Peyer's patch (tissue), 4 donors: ENCODE data around the gene TMEM126B.

Experiments
- POLR2A ChIP-seq, 2 donors: fragments of 450-650 bp; IDR thresholded peaks; one replicate each; pipeline ENCODE4 v1.5.1; 2017; ENCODE audit warnings: antibody characterized with exemption in 2 of 2, mild to moderate bottlenecking in 2 of 2, moderate library complexity in 2 of 2
- TF ChIP-seq, protein P1 (sequence below), 6 experiments: fragments of 450-650 bp in 4 of 6; fragments of 200-600 bp in 2 of 6; sonication (generic) in 1 of 6; IDR thresholded peaks; one replicate each; pipeline ENCODE4 v1.5.1; 2017 to 2019; ENCODE audit warnings: antibody characterized with exemption in 6 of 6, mild to moderate bottlenecking in 3 of 6, moderate library complexity in 1 of 6

DNA sequence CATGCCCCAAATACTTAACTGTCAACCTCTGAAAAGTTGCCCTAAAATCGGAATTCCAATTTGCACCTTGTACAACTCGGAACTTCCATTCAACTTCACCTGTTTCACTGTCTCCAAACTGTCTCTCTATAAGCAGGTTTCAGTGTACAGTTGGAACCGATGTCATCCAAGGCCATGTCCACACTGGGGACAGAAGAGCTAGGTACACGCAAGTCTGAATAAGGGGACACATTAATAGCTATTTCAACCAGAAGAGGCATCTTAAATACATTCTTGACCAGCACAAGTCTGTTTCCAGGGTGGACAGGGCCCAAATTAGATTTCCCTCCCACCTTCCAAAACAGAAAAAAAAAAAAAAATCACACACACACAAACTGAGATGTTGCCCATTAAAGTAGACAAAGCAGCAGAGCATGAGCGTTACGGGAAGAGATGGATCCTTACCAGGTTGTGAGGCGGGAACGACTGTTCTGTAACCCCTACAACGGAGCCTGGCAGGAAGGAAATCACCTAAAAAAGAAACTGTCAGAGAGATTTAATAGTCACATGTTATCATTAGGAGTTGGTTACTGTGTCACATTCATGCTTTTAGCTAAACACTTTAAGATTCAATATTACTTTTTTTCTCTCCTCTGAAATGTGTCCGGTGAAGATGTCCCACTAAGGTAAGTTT lies 34.8 kb downstream of the TMEM126B start:
- TF ChIP-seq POLR2A (IDR thresholded peaks at IDR 0.05), result no peak
- TF ChIP-seq, protein P1, sequence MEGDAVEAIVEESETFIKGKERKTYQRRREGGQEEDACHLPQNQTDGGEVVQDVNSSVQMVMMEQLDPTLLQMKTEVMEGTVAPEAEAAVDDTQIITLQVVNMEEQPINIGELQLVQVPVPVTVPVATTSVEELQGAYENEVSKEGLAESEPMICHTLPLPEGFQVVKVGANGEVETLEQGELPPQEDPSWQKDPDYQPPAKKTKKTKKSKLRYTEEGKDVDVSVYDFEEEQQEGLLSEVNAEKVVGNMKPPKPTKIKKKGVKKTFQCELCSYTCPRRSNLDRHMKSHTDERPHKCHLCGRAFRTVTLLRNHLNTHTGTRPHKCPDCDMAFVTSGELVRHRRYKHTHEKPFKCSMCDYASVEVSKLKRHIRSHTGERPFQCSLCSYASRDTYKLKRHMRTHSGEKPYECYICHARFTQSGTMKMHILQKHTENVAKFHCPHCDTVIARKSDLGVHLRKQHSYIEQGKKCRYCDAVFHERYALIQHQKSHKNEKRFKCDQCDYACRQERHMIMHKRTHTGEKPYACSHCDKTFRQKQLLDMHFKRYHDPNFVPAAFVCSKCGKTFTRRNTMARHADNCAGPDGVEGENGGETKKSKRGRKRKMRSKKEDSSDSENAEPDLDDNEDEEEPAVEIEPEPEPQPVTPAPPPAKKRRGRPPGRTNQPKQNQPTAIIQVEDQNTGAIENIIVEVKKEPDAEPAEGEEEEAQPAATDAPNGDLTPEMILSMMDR (IDR thresholded peaks at IDR 0.05), result no peak
